Activated CD4-positive, alpha-beta T cell treated with anti-CD3 and anti-CD28 coated beads, Interleukin-2, amount 50 U/mL, for 16 hours (primary cell): ENCODE data around the gene KCNF1.

Source experiments
- DNase-seq: peaks from one replicate; pipeline ENCODE4 v3.0.0-alpha.2; 2020

Gene KCNF1

GRCh38 chr2:10880586-10881321, 31.0 kb upstream of the KCNF1 start:
- DNase-seq: no peak

DNA sequence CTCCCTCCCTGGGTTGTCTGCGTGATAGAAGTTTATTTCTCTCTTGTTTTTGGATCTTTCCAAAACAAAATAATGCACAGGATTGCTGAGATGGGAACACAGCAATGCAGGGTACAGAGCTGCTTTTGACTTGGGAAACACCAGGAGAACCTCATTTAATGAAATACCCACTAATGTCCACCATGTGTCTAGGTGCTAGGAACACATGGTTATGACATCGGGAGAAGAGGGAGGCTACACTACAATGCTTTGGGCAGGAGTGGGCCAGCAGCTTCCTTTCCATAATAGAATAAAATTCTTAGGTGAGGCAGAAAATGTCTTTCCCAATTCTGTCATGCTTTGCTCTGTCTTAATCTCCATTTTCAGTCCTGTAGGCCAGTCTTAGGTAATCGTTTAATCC, 29.2 kb upstream of the KCNF1 start:
- DNase-seq: no peak

- DNase-seq: no peak
These were observed 28.7 kb upstream of the KCNF1 start for GRCh38 chr2:10883066-10883465.

GRCh38 chr2:10883801-10884478, 27.8 kb upstream of the KCNF1 start:
- DNase-seq: no peak

DNA sequence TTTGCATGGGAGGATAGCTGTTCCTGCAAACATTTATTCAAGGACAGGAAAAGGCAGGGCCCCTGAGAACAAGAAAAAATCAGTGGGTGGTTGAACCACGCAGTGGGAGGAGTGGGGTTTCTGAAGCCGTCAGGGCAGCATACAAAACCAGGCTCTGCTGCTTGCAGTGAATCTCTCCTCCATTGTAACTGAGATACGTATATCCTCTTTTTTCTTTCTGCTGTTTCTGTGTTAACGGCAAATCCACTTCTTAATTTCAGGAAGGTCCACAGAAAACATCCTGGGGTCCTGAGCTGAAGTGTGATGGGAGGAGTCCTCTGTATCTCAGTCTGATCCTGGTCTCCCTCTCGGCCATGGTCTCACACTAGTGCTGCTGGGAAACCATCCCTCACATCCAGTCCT, 27.2 kb upstream of the KCNF1 start:
- DNase-seq: no peak

DNA sequence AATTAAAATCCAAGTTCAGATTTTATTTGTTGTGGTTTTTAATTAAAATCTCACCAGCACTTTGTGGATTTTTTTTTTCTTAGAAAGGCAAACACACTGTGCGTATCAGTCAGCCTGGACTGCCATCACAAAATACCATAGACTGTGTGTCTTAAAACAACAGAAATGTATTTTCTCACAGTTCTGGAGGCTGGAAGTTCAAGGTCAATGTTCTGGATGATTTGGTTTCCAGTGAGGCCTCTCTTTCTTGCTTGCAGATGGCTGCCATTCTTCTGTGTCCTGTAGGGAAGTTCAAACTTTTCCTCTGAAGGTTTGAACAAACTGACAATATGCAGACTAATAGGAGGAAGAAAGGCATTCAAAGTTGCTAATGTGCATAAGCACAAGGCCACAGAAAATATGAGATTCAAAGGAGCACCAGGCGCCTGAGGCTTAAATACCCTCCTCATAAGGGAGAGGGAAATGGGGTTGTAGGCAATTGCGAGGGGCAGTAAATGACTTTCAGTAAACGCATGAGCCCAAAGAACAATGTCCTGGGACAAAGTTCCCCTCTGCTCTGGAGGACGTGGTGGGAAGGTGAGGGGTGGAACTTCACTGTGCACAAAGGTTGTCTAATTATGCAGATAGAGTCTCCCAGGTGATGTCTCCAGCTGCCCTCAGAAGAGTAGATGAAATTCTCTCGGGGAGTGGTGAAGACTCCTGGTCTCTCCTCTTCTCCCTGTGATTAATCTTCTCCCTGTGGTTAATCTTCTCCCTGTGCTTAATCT, 26.5 kb upstream of the KCNF1 start:
- DNase-seq: no peak

GRCh38 chr2:10887476-10887875, 24.3 kb upstream of the KCNF1 start:
- no peak for DNase-seq

DNA sequence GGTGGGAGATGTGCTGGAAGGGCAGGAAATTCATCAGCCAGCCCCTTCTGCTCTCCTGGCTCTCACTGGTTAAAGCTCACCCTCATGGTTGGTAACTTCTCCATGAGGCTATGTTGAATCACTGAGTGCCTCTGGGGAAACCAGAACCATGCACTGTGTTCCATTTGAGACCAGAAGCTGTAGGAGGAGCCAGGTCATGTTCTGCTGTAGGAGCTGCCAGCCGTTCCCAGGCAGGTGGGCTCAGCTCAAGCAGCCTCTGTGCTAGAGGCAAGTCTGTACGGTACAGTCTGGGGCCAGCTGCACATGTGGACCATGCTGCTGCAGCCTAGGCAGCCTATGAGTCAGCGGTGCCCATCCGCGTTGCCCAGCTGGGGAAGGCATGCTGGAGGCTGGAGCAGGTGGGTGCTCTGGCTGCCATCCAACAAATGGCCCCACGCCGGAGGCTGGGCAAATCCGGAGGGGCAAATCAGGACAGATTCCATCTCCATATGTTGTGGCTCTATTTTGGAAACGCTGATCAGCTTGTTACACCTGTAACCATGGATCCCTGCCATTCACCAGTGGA, 22.0 kb upstream of the KCNF1 start:
- DNase-seq: no peak

GRCh38 chr2:10890706-10891270, 20.9 kb upstream of the KCNF1 start:
- DNase-seq: no peak

DNA sequence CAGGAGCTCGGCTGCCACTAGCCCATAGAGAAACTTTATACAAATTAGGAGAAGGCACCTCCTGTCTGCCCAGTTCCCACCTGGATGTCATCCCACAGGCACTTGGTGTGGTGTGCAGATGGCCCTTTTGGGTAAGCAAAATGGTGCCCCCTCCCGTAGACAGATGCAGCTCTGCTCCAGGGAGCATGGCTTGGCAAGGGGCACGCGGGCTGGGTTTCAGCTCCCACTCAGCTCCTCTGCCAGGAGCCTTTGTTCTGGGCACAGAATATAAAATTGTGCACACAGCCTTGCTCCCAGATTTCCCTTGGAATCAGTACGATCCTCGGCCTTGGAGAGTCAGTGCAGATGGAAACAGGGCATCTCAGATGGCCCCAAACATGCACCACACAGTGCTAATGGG, 20.3 kb upstream of the KCNF1 start:
- DNase-seq: no peak

GRCh38 chr2:10891848-10892247, 19.9 kb upstream of the KCNF1 start:
- no peak for DNase-seq

- DNase-seq: no peak
These were observed 19.4 kb upstream of the KCNF1 start for GRCh38 chr2:10892316-10892715.

GRCh38 chr2:10892796-10893350, 18.9 kb upstream of the KCNF1 start:
- DNase-seq: no peak

GRCh38 chr2:10894264-10894935, 17.3 kb upstream of the KCNF1 start:
- DNase-seq: no peak

- no peak for DNase-seq
These were observed 16.5 kb upstream of the KCNF1 start for GRCh38 chr2:10895231-10895630.

DNA sequence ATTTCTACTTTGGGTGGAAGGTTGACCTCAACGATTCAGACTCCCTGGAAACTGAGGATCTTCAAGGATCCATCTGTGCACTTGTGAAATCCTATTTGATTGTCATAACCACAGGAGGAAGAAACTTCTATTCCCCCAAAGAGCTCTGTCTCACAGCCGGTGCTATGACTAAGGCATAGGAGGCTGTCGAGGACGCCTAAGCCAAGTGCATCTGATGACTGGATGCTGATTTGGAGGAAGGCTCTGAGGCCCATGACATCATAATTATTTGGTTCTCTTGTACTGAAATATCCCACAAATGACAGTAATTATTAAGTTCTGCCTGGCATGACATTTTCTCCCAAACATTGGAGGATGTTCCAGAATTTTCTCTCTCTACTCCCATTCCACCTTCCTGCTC, 13.8 kb upstream of the KCNF1 start:
- no peak for DNase-seq

GRCh38 chr2:10900216-10901109, 11.3 kb upstream of the KCNF1 start:
- DNase-seq: no peak

- DNase-seq: no peak
These were observed 10.4 kb upstream of the KCNF1 start for GRCh38 chr2:10901160-10901939.

- DNase-seq: no peak
These were observed 7.9 kb upstream of the KCNF1 start for GRCh38 chr2:10903861-10904210.

DNA sequence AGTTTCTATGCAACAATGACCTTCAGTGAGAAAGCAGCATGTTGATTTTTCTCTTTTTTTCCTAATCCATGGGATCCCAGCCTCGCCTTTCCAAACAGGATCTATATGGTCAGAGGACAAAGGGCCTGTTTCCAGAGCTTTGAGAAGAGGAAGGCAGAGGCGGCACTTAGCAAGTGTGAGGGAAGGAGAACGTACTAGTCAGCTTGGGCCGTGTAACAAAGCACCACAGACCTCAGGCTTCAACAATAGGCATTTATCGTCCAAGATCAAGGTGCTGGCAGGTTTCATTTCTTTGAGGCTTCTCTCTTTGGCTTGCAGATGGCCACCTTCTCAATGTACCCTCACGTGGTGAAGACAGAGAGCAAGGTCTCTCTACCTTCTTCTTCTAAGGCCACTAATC, 7.3 kb upstream of the KCNF1 start:
- no peak for DNase-seq
